Colonic mucosa (tissue), 4 donors: ENCODE data around the gene CARS1. TPM values are rescaled to one million over a fixed set of nuclear protein-coding genes. Genes with fewer than 3 reads are reported as not detected.

Experiments used
- DNase-seq: peaks from one replicate; pipeline ENCODE4 v3.0.0-alpha.2; 2020
- H3K27ac ChIP-seq: fragments of 200-600 bp; one replicate; pipeline ENCODE4 v1.8.0; 2021
- H3K27me3 ChIP-seq: fragments of 200-600 bp; one replicate; pipeline ENCODE4 v1.8.0; 2021
- H3K36me3 ChIP-seq: fragments of 200-600 bp; one replicate; pipeline ENCODE4 v1.8.0; 2021
- H3K4me1 ChIP-seq: fragments of 200-600 bp; one replicate; pipeline ENCODE4 v1.8.0; 2021; ENCODE audit warnings: mild to moderate bottlenecking
- H3K4me3 ChIP-seq: fragments of 200-600 bp; one replicate; pipeline ENCODE4 v1.8.0; 2021
- H3K9ac ChIP-seq, 2 donors: one replicate each; pipeline ENCODE4 v1.7.0; 2013; ENCODE audit warnings: control low read depth in 2 of 2, low read depth in 2 of 2, low read length in 2 of 2
- H3K9me3 ChIP-seq: fragments of 200-600 bp; one replicate; pipeline ENCODE4 v1.8.0; 2021
- intact Hi-C: fragments of 100-400 bp; cut with DNase I; formaldehyde crosslinking; loops from one replicate; pipeline ENCODE4 v1.14.1; 2022
- total RNA-seq, 2 donors: library from RNA; stranded (reverse); fragmentation: NEBNext Ultra II Directional in 1 of 2; extraction: Animal tissue kit (Norgen Biotek cat#: 25700) in 1 of 2; gene quantifications; one replicate each; pipeline ENCODE4 v1.2.1, GENCODE V29; 2021
- TF ChIP-seq, protein P1 (sequence below): fragments of 200-600 bp; IDR thresholded peaks from one replicate; pipeline ENCODE4 v1.8.0; 2022; ENCODE audit warnings: antibody characterized with exemption, mild to moderate bottlenecking
- donor health status: healthy.
- donor health status: DM: no; HTN: no; CAD: no.
- donor health status: DM: no; HTN: no; CAD: no.

CARS1 gene
- total RNA-seq, 2 donors from 2014 or later = 48.4 to 74.3 TPM

DNA sequence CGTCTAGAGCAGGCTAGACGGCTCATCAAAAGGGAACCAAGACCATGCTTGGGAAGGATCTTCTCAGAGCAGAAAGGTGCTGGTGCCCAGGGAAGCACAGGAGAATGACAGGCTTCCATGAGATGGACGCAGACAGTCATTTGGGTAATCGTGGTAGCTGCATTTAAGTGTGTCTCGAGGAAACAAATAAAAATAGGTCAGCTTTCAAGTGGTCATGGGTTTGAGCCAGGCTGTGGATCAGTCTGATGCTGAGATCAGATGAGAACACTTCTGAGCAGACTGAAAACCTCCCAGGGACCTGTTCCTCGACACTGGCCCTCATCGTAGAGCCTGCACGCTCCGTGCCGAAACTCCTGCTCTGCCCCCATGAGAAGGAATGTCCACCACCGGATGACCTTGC, 4.7 kb downstream of the CARS1 start:
- H3K9me3 ChIP-seq = no peaks in the 10 kb centered on the region
- TF ChIP-seq, protein P1, sequence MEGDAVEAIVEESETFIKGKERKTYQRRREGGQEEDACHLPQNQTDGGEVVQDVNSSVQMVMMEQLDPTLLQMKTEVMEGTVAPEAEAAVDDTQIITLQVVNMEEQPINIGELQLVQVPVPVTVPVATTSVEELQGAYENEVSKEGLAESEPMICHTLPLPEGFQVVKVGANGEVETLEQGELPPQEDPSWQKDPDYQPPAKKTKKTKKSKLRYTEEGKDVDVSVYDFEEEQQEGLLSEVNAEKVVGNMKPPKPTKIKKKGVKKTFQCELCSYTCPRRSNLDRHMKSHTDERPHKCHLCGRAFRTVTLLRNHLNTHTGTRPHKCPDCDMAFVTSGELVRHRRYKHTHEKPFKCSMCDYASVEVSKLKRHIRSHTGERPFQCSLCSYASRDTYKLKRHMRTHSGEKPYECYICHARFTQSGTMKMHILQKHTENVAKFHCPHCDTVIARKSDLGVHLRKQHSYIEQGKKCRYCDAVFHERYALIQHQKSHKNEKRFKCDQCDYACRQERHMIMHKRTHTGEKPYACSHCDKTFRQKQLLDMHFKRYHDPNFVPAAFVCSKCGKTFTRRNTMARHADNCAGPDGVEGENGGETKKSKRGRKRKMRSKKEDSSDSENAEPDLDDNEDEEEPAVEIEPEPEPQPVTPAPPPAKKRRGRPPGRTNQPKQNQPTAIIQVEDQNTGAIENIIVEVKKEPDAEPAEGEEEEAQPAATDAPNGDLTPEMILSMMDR = no peak
- H3K4me3 ChIP-seq = no peak overlapping the region
- peaks cover 6% of the 10 kb centered on the region for H3K4me1 ChIP-seq
- H3K27ac ChIP-seq = no peak overlapping the region
- no peaks in the 10 kb centered on the region for H3K27me3 ChIP-seq
- no peak for DNase-seq
- H3K9ac ChIP-seq = no peak overlapping the region
- H3K36me3 ChIP-seq = no peaks in the 10 kb centered on the region
- intact Hi-C loops = no loop called here

DNA sequence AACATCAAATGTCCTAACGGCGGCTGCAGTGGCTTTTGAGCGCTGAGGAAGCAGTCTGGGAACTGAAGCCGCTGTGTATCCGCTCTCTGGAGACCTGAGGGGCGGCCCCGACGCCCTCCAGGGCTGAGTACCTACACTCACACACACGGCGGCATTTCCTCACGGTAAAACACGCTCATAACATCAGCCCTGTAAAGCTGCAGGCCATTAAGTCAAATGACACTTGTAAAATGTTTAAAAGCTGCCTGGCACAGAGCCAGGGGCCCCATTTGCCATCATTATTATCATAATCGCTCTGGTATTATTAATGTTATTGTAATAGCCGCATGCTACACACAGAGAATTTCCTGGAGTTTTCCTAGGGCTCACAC, 5.1 kb downstream of the CARS1 start:
- no peak for DNase-seq
- TF ChIP-seq, protein P1 = no peak
- H3K9ac ChIP-seq = no peak overlapping the region
- H3K9me3 ChIP-seq = no peaks in the 10 kb centered on the region
- H3K27ac ChIP-seq = no peak overlapping the region
- intact Hi-C loops = no loop called here
- H3K4me3 ChIP-seq = no peak overlapping the region
- H3K36me3 ChIP-seq = no peaks in the 10 kb centered on the region
- no peaks in the 10 kb centered on the region for H3K27me3 ChIP-seq
- H3K4me1 ChIP-seq = peaks cover 6% of the 10 kb centered on the region

DNA sequence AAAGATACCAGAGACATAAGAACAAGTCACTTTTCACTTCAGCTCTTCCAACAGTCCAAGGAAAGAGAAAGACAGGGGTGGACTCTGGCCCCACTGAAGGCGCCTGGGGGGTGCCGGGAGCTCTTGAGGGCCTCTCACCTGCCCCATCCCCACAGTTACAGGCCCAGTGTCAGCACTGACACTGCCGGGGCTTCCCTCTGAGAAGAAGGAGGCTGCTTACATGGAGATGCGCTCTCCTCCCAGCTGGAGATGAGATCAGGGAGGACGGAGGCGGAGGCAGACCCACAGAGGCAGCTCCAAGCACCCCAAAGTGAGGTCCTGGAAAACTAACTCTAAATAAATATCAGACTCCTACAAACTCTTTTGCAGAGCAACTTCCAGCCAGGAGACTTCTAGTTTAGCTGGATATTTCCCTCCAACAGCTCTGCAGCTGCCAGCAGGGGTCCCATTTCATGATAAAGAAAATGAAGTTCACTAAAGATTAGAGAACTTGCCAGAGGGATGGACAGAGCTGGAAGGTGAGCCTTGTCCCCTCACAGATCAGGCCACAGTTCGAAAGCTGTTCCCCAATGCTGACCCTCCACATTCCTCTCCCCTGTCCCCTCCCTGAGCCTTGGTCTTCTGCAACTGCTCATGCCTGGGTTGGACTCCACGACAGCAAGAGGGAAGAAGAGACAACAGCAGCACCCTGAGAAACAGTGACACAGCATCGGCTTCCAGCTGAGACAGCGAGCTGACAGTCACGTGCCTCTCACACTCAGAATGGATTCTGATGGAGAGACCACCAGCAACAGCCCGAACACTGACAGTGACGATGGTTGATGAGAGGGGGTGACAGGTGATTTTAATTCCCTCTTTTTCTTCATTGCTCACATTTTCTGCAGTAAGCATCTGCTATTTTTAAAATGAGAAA, 5.8 kb downstream of the CARS1 start:
- Histone ChIP-seq H3K36me3 (no peaks in the 10 kb centered on the region), H3K4me1 (peaks cover 6% of the 10 kb centered on the region)

DNA sequence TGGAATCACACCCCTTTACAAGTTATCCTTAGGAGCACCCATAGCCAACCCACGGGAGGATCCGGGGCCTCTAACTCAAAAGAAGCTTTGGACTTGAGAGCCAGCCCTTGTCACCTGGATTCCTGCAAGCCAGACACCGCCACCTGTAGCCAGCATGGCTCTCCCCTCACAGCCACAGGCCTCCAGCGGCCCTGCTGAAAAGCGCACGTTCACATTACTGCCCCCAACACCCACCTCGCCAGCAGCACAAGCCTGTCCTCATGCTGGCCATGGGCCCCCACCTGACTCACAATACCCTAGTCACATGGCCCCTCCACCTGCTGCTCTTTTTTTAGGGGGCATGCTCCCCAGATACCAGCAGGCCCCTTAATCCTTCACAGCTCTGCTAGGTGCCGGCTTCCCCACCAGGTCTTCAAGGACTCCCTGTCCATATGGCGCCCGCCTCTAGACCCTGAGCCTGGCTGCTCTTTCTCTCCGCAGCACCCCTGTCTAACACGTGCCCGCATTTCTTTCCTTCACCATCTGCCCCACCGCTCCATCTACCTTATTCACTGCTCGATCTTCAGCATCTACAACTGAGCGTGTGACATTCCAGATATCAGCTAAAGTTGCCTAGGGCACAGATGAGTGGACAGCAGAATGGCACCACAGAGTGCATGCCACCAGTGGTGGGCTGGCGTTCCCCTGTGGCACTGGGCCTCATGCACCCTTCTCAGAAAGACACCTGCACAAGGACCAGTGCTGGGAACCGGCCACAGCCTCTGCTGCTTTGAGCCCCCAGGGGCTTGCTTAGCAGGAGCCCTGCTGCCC, 6.6 kb downstream of the CARS1 start:
- Histone ChIP-seq H3K27ac (no peak overlapping the region), H3K36me3 (no peaks in the 10 kb centered on the region), H3K4me1 (no peaks in the 10 kb centered on the region), H3K9ac (no peak overlapping the region), H3K27me3 (no peaks in the 10 kb centered on the region), H3K9me3 (no peaks in the 10 kb centered on the region), H3K4me3 (no peak overlapping the region)
- TF ChIP-seq, protein P1 = no peak
- intact Hi-C loops = no loop called here
- no peak for DNase-seq

More for the DNA sequence above, 5.8 kb downstream of the CARS1 start:
- Histone ChIP-seq H3K4me3 (no peak overlapping the region), H3K27ac (no peak overlapping the region), H3K9ac (no peak overlapping the region), H3K27me3 (no peaks in the 10 kb centered on the region), H3K9me3 (no peaks in the 10 kb centered on the region)
- TF ChIP-seq, protein P1 = no peak
- intact Hi-C loops = no loop called here
- DNase-seq = no peak

DNA sequence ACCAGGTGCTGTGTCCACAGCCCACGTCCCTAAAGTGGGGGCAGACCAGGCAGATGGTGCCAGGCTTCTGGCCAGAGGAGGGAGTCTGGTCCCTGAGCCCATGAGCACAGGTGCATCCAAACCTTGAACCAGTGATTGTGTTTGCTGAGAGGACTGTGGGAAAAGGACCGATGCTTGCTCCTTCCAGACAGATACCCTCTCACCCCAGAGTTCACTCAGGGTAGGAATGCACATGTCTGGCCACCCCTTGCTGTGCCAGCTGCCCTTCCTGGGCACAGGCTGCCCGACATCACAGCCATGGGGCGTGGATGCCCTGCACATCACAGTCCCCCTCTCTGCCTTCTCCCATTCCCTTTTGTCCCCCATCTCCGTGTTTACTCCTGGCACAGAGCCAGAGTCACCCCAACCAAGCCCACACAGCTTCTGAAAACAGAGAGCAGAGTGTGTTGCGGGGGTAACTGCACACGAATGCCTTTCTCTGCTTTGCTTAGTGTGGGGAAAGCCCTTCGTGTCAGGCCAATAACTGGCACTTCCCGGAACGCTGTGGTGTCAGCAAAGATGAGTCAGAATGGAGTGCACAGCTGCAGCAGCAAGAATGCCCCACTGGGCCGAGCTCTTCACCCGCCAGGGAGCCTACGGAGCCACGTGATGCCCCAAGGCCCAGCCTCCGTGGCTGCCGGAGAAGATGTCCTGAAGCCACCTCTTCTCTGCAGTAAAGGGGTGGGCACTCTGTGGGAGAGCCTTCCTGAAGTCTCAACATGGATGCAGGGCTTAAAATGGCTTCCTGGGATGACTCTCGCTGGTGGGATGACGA, 7.6 kb downstream of the CARS1 start:
- intact Hi-C loops = no loop called here
- TF ChIP-seq, protein P1 = no peak

More for the DNA sequence above, 7.6 kb downstream of the CARS1 start:
- peak overlapping the region; percentile 58 for H3K27ac ChIP-seq
- peak overlapping the region; percentile 31 to 38 for H3K9ac ChIP-seq
- H3K4me1 ChIP-seq = no peaks in the 10 kb centered on the region
- H3K9me3 ChIP-seq = no peaks in the 10 kb centered on the region
- no peaks in the 10 kb centered on the region for H3K36me3 ChIP-seq
- H3K27me3 ChIP-seq = no peaks in the 10 kb centered on the region
- no peak overlapping the region for H3K4me3 ChIP-seq
- DNase-seq = peak; percentile 60
